Measurements from ENCODE around the gene WDFY4. TPM values are rescaled to one million over a fixed set of nuclear protein-coding genes. Genes with fewer than 3 reads are reported as not detected.

WDFY4 gene
- total and polyA plus RNA-seq, 2 experiments from 2014 or later: not detected

GRCh38 chr10:49025347-49025983 lies 340.8 kb downstream of the WDFY4 start:
- no peak for DNase-seq
- no peak overlapping the region for H3K9ac ChIP-seq
- WGBS, 2 experiments (ENCODE audit: low coverage in 1 of 2, low lambda C conversion rate in 2 of 2, missing lambda C conversion rate in 2 of 2): 79 to 85% methylated on average over 5 to 7 of the region's 7 CpGs

GRCh38 chr10:49028639-49029038 lies 344.0 kb downstream of the WDFY4 start:
- Histone ChIP-seq H4K20me1 (ENCODE audit: insufficient read depth) (no peaks in the 10 kb centered on the region), H3K79me2 (ENCODE audit: insufficient read depth) (no peaks in the 10 kb centered on the region), H3K27me3 (replicated peaks; ENCODE audit: insufficient read depth) (no peaks in the 10 kb centered on the region), H3F3A (ENCODE audit: insufficient read depth) (no peaks in the 10 kb centered on the region), H3K9me3 (ENCODE audit: low read depth) (no peaks in the 10 kb centered on the region), H3K36me3 (ENCODE audit: low read depth) (no peaks in the 10 kb centered on the region), H3K9me2 (ENCODE audit: insufficient read depth) (no peaks in the 10 kb centered on the region), H3K4me1 (ENCODE audit: insufficient read depth) (peaks cover 5% of the 10 kb centered on the region), H2AFZ (no peak overlapping the region), H3K4me2 (ENCODE audit: unreplicated experiment) (no peak overlapping the region), H3K27ac (no peak overlapping the region), H3K9ac (no peak overlapping the region), H3K4me3 (no peak overlapping the region)
- whole genome bisulfite sequencing, 2 experiments (ENCODE audit: low coverage in 1 of 2, low lambda C conversion rate in 2 of 2, missing lambda C conversion rate in 2 of 2): 84 to 91% methylated on average over 2 of the region's 2 CpGs
- in situ Hi-C loops (cut with MboI): no loop called here
- TF ChIP-seq EZH2phosphoT487 (IDR thresholded peaks at IDR 0.05; ENCODE audit: insufficient read depth, low read depth) (no peak), EZH2 (IDR thresholded peaks at IDR 0.05; ENCODE audit: insufficient read depth, poor library complexity, severe bottlenecking) (no peak)
- DNase-seq: no peak

More at GRCh38 chr10:49025347-49025983, 340.8 kb downstream of the WDFY4 start:
- in situ Hi-C loops (cut with MboI): no loop called here
- no peaks in the 10 kb centered on the region for H3K79me2 ChIP-seq (ENCODE audit: insufficient read depth)
- peaks cover 5% of the 10 kb centered on the region for H3K4me1 ChIP-seq (ENCODE audit: insufficient read depth)
- H3K9me3 ChIP-seq (ENCODE audit: low read depth): no peaks in the 10 kb centered on the region
- H3K36me3 ChIP-seq (ENCODE audit: low read depth): no peaks in the 10 kb centered on the region
- H4K20me1 ChIP-seq (ENCODE audit: insufficient read depth): no peaks in the 10 kb centered on the region
- TF ChIP-seq EZH2 (IDR thresholded peaks at IDR 0.05; ENCODE audit: insufficient read depth, poor library complexity, severe bottlenecking): no peak
- no peak for TF ChIP-seq EZH2phosphoT487 (IDR thresholded peaks at IDR 0.05; ENCODE audit: insufficient read depth, low read depth)
- no peak overlapping the region for H3K27ac ChIP-seq
- H3K4me3 ChIP-seq: no peak overlapping the region
- H3F3A ChIP-seq (ENCODE audit: insufficient read depth): no peaks in the 10 kb centered on the region
- no peaks in the 10 kb centered on the region for H3K9me2 ChIP-seq (ENCODE audit: insufficient read depth)
- no peaks in the 10 kb centered on the region for H3K27me3 ChIP-seq (replicated peaks; ENCODE audit: insufficient read depth)
- no peak overlapping the region for H3K4me2 ChIP-seq (ENCODE audit: unreplicated experiment)
- H2AFZ ChIP-seq: no peak overlapping the region

- no peaks in the 10 kb centered on the region for H3K4me1 ChIP-seq (ENCODE audit: insufficient read depth)
- no peaks in the 10 kb centered on the region for H3F3A ChIP-seq (ENCODE audit: insufficient read depth)
- in situ Hi-C loops (cut with MboI): no loop called here
- H3K9me3 ChIP-seq (ENCODE audit: low read depth): no peaks in the 10 kb centered on the region
- H3K4me2 ChIP-seq (ENCODE audit: unreplicated experiment): no peak overlapping the region
- no peaks in the 10 kb centered on the region for H3K9me2 ChIP-seq (ENCODE audit: insufficient read depth)
- no peak overlapping the region for H3K9ac ChIP-seq
- H3K27ac ChIP-seq: no peak overlapping the region
- no peaks in the 10 kb centered on the region for H3K79me2 ChIP-seq (ENCODE audit: insufficient read depth)
- WGBS, 2 experiments (ENCODE audit: low coverage in 1 of 2, low lambda C conversion rate in 2 of 2, missing lambda C conversion rate in 2 of 2): 86 to 100% methylated on average over 1 of the region's 1 CpG
- TF ChIP-seq EZH2phosphoT487 (IDR thresholded peaks at IDR 0.05; ENCODE audit: insufficient read depth, low read depth) (no peak), EZH2 (IDR thresholded peaks at IDR 0.05; ENCODE audit: insufficient read depth, poor library complexity, severe bottlenecking) (no peak)
- no peaks in the 10 kb centered on the region for H3K36me3 ChIP-seq (ENCODE audit: low read depth)
- no peak for DNase-seq
- H2AFZ ChIP-seq: no peak overlapping the region
- H3K27me3 ChIP-seq (replicated peaks; ENCODE audit: insufficient read depth): no peaks in the 10 kb centered on the region
- no peak overlapping the region for H3K4me3 ChIP-seq
- H4K20me1 ChIP-seq (ENCODE audit: insufficient read depth): no peaks in the 10 kb centered on the region
These were observed 345.0 kb downstream of the WDFY4 start for GRCh38 chr10:49029666-49030065.

Small RNA genes lying within 50 kb of the gene (microRNA-seq; reads per million reads assigned to microRNA genes)
- not detected for gene MIR4294 (ENCODE audit: borderline number of aligned reads)

Small RNA genes lying within 50 kb of the gene (small RNA-seq; reads per million reads assigned to genes)
- not detected for gene MIR4294 (ENCODE audit: low read depth, low replicate concordance)

Other genes with a start within 250 kb of the WDFY4 start
- 44.4 and 46.0 TPM in 2 replicates for gene ARHGAP22, start 79.8 kb upstream of the WDFY4 start, total RNA-seq (2014; rRNA removed; shearing (Covaris generic))
- gene ARHGAP22, start 79.8 kb upstream of the WDFY4 start, polyA plus RNA-seq (2016; fragmentation: Nextera tagmentation; extraction: Ambion mirVana): 41.9 and 42.4 TPM in 2 replicates